Kidney (tissue), 14 donors: ENCODE data around the gene RASGRP1. TPM values are rescaled to one million over a fixed set of nuclear protein-coding genes. Genes with fewer than 3 reads are reported as not detected.

Experiments used
- DNase-seq, 5 donors: peaks; one replicate each; pipeline ENCODE4 v3.0.0-alpha.2; 2013 to 2020
- FAIRE-seq: peaks from 2 replicates; lab custom pipeline; 2012; peaks lifted over from hg19 to GRCh38; lab: Jason Lieb, UNC
- H3K27ac ChIP-seq, 2 donors: one replicate each; pipeline ENCODE4 v1.7.0; 2013; ENCODE audit warnings: low read depth in 2 of 2, low read length in 2 of 2, inconsistent platforms in 1 of 2
- H3K27me3 ChIP-seq: one replicate; pipeline ENCODE4 v1.7.1; 2013; ENCODE audit warnings: low read length, inconsistent platforms; ENCODE audit not compliant: control insufficient read depth, insufficient read depth
- H3K36me3 ChIP-seq, 3 donors: one replicate each; pipeline versions ENCODE4 v1.7.0 to v1.7.1; 2013; ENCODE audit warnings: low read length in 3 of 3, control low read depth in 1 of 3, inconsistent platforms in 1 of 3; ENCODE audit not compliant: insufficient read depth in 3 of 3, control insufficient read depth in 2 of 3
- H3K4me1 ChIP-seq, 3 donors: one replicate each; pipeline versions ENCODE4 v1.7.0 to v1.7.1; 2013; ENCODE audit warnings: low read length in 3 of 3, inconsistent platforms in 1 of 3, low read depth in 1 of 3; ENCODE audit not compliant: control insufficient read depth in 2 of 3, insufficient read depth in 2 of 3
- H3K4me3 ChIP-seq, 3 donors: one replicate each; pipeline versions ENCODE4 v1.7.0 to v1.8.1; 2013; ENCODE audit warnings: low read length in 3 of 3, control low read depth in 1 of 3, inconsistent platforms in 1 of 3
- H3K9ac ChIP-seq, 3 donors: one replicate each; pipeline versions ENCODE4 v1.7.0 to v1.7.1; 2013; ENCODE audit warnings: low read length in 3 of 3, control low read depth in 1 of 3, inconsistent platforms in 1 of 3
- H3K9me3 ChIP-seq, 3 donors: one replicate each; pipeline versions ENCODE4 v1.7.0 to v1.7.1; 2013; ENCODE audit warnings: low read length in 3 of 3, control low read depth in 1 of 3, inconsistent platforms in 1 of 3; ENCODE audit not compliant: control insufficient read depth in 2 of 3, insufficient read depth in 1 of 3
- intact Hi-C: fragments of 100-400 bp; cut with DNase I; formaldehyde crosslinking; loops from one replicate; pipeline ENCODE4 v1.11.1; 2022
- polyA plus RNA-seq: library from polyadenylated mRNA; stranded (reverse); fragments of 350-450 nt; fragmentation: Illumina TruSeq; extraction: RNeasy Lipid Tissue Mini Kit (QIAGEN cat#74804); gene quantifications from one replicate; pipeline ENCODE4 v1.2.3, GENCODE V29; 2014; ENCODE audit warnings: low read depth, low replicate concordance; ENCODE audit not compliant: insufficient read depth
- total RNA-seq: library from RNA; stranded (reverse); fragmentation: NEBNext Ultra II Directional; extraction: Animal tissue kit (Norgen Biotek cat#: 25700); gene quantifications from one replicate; pipeline ENCODE4 v1.2.1, GENCODE V29; 2021
- TF ChIP-seq, protein P1 (sequence below): IDR thresholded peaks from 3 replicates; pipeline ENCODE4 v1.5.1; 2012; ENCODE audit warnings: mild to moderate bottlenecking, moderate library complexity, borderline replicate concordance; ENCODE audit not compliant: insufficient read depth; ENCODE audit errors: extremely low read depth
- donor health status: control.
- donor health status: control.
- donor health status: control.
- donor health status: control.
- donor health status: control.
- donor health status: DM: yes; HTN: yes; CAD: no.
- donor health status: Normal renal cell carcinoma (clear cell type).

Gene RASGRP1
- total and polyA plus RNA-seq, 2 donors from 2014 or later, result 3.4 to 12.5 TPM

DNA sequence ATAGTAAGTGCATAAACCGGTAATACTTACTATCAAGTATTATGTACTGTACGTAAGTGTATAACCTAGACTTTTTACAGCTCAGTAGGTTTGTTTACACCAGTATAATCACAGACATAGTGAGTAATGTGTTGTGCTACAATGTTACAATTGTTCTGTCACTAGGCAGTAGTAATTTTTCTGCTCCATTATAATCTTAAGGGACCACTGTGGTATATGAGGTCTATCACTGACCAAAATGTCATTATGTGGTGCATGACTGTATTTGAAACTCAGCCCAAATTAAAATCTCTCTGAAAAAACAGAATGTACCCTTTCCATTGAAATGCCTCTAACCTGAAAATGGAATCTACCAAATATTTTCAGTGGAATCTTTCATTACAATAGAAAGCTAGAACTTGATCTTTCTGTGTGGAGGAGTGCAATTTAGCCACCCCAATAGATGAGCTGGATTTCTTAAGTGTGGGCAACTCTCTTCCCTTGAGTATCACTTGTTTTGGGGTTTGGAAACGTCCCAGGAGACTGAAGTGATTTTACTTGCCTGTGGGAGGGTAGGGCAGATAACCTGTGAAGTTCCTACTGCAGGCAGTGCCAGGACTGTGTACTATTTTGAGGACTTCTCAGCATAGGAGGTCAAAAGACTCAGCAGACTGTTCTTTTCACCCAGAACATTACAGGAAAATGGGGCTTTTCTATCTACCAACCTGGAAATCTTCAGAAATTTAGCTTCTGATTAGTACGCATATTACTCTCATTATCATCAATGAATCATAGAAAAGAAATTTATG lies 59.7 kb downstream of the RASGRP1 start:
- Histone ChIP-seq H3K4me1 (no peaks in the 10 kb centered on the region), H3K36me3 (peaks cover 0 to 8% (median 0%) of the 10 kb centered on the region in 3 donors), H3K9me3 (no peaks in the 10 kb centered on the region), H3K27ac (no peak overlapping the region), H3K9ac (no peak overlapping the region), H3K4me3 (no peak overlapping the region), H3K27me3 (no peaks in the 10 kb centered on the region)
- TF ChIP-seq, protein P1, sequence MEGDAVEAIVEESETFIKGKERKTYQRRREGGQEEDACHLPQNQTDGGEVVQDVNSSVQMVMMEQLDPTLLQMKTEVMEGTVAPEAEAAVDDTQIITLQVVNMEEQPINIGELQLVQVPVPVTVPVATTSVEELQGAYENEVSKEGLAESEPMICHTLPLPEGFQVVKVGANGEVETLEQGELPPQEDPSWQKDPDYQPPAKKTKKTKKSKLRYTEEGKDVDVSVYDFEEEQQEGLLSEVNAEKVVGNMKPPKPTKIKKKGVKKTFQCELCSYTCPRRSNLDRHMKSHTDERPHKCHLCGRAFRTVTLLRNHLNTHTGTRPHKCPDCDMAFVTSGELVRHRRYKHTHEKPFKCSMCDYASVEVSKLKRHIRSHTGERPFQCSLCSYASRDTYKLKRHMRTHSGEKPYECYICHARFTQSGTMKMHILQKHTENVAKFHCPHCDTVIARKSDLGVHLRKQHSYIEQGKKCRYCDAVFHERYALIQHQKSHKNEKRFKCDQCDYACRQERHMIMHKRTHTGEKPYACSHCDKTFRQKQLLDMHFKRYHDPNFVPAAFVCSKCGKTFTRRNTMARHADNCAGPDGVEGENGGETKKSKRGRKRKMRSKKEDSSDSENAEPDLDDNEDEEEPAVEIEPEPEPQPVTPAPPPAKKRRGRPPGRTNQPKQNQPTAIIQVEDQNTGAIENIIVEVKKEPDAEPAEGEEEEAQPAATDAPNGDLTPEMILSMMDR, result no peak
- FAIRE-seq, result no peak
- DNase-seq, result no peak
- intact Hi-C loops, result no loop called here

DNA sequence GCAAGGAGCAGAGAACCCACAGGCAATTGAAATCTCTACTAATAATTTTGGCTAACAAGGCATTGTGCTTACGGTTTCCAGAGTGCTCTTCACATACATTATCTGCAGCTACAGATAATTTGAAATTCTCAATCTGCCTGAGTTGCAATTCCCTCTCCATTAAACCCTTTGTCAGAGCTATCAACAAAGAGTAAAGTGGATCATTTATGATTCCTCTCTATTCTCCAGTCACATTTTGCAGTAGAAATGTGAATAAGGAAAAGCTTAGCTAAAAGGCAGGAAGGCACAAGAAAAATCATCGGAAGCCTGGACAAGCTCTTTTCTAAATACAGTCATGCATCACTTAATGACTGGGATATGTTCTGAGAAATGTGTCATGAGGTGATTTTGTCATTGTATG lies 61.1 kb downstream of the RASGRP1 start:
- H3K4me3 ChIP-seq, result no peak overlapping the region
- no peaks in the 10 kb centered on the region for H3K4me1 ChIP-seq
- no peak overlapping the region for H3K9ac ChIP-seq
- H3K27ac ChIP-seq, result no peak overlapping the region
- H3K27me3 ChIP-seq, result no peaks in the 10 kb centered on the region
- no peak for DNase-seq
- TF ChIP-seq, protein P1, result no peak
- H3K9me3 ChIP-seq, result no peaks in the 10 kb centered on the region
- peaks cover 0 to 8% (median 0%) of the 10 kb centered on the region in 3 donors for H3K36me3 ChIP-seq
- intact Hi-C loops, result no loop called here
- FAIRE-seq, result no peak

DNA sequence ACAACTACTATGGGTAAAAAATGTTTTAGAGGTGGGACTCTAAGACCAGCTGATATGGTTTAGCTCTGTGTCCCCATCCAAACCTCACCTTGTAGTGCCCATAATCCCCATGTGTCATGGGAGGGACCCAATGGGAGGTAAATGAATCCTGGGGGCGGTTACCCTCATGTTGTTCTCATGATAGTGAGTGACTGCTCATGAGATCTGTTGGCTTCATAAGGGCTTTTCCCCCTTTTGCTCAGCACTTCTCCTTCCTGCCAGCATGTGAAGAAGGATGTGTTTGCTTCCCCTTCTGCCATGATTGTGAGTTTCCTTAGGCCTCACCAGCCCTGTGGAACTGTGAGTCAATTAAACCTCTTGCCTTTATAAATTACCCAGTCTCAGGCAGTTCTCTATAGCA lies 65.0 kb downstream of the RASGRP1 start:
- H3K36me3 ChIP-seq, result peaks cover 0 to 4% (median 0%) of the 10 kb centered on the region in 3 donors
- DNase-seq (no peak), FAIRE-seq (no peak)
- TF ChIP-seq, protein P1, result no peak
- intact Hi-C loops, result no loop called here
- H3K9ac ChIP-seq, result no peak overlapping the region
- H3K4me3 ChIP-seq, result no peak overlapping the region
- H3K27me3 ChIP-seq, result no peaks in the 10 kb centered on the region
- no peak overlapping the region for H3K27ac ChIP-seq
- no peaks in the 10 kb centered on the region for H3K4me1 ChIP-seq
- no peaks in the 10 kb centered on the region for H3K9me3 ChIP-seq
